Tibial nerve (tissue), 4 donors: ENCODE data around the gene TUBB3.

Source experiments
- CTCF ChIP-seq, 5 experiments: fragments of 200-600 bp in 3 of 5; fragments of 450-650 bp in 2 of 5; sonication (generic) in 3 of 5; IDR thresholded peaks; one replicate each; pipeline ENCODE4 v1.5.1; 2016 to 2019; ENCODE audit warnings: antibody characterized with exemption in 5 of 5, mild to moderate bottlenecking in 3 of 5, moderate library complexity in 2 of 5
- EP300 ChIP-seq, 2 donors: sonication (generic); formaldehyde crosslinking; IDR thresholded peaks; one replicate each; pipeline ENCODE4 v1.6.1; 2017; ENCODE audit warnings: antibody characterized with exemption in 2 of 2, mild to moderate bottlenecking in 1 of 2
- POLR2A ChIP-seq, 2 donors: fragments of 450-650 bp; IDR thresholded peaks; one replicate each; pipeline ENCODE4 v1.6.1; 2017; ENCODE audit warnings: antibody characterized with exemption in 2 of 2, mild to moderate bottlenecking in 2 of 2, moderate library complexity in 2 of 2

DNA sequence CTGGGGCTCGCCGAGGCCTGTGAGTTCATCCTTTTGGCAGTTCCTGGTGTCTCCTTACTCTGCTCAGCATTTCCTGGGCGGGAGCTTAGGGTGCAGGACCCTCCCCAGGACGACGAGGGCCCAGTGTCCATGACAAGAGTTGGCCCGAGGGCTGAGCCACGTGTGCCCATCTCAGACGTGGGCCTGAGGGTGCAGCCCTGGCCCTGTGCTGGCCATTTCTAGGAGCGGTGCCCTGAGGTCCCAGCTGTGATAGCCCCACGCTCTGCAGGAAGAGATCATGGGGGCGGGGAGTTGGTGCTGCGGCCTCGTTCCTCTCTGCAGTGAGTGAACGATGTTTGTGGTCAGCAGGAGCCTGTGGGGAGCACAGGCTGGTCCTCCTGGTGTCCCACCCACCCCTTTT, 10.5 kb upstream of the TUBB3 start:
- no peak for TF ChIP-seq POLR2A (IDR thresholded peaks at IDR 0.05)
- no peak for TF ChIP-seq CTCF (IDR thresholded peaks at IDR 0.05)
- TF ChIP-seq EP300 (IDR thresholded peaks at IDR 0.05): no peak
